CD4-positive, alpha-beta memory T cell (primary cell): ENCODE data around the gene IGSF5. TPM values are rescaled to one million over a fixed set of nuclear protein-coding genes. Genes with fewer than 3 reads are reported as not detected.

Experiments
- CTCF ChIA-PET: fragments of 350-600 bp; sonication (Branson Sonifier 250); formaldehyde crosslinking; loops from one replicate; lab custom pipeline; 2021; ENCODE audit warnings: inconsistent platforms; ENCODE audit not compliant: partially characterized antibody; lab: Charles Lee
- POLR2A ChIA-PET: fragments of 350-600 bp; sonication (Branson Sonifier 250); formaldehyde crosslinking; loops from one replicate; lab custom pipeline; 2021; ENCODE audit not compliant: partially characterized antibody; lab: Charles Lee
- DNase-seq, 5 donors: peaks; one replicate each; pipeline versions ENCODE4 v3.0.0 to v3.0.0-alpha.2; 2020 to 2022; ENCODE audit warnings: mixed read lengths in 1 of 5
- H3K27ac ChIP-seq: one replicate; pipeline ENCODE4 v1.7.0; 2013; ENCODE audit warnings: low read depth, low read length
- H3K27me3 ChIP-seq: 2 replicates; pipeline ENCODE4 v1.7.0; 2013; ENCODE audit warnings: mild to moderate bottlenecking, low read length, moderate library complexity; ENCODE audit not compliant: insufficient read depth
- H3K36me3 ChIP-seq: 2 replicates; pipeline ENCODE4 v1.7.0; 2013; ENCODE audit warnings: mild to moderate bottlenecking, low read length, moderate library complexity; ENCODE audit not compliant: insufficient read depth
- H3K4me1 ChIP-seq: 2 replicates; pipeline ENCODE4 v1.7.0; 2013; ENCODE audit warnings: mild to moderate bottlenecking, low read length, moderate library complexity; ENCODE audit not compliant: insufficient read depth
- H3K4me3 ChIP-seq, 2 donors: one replicate each; pipeline ENCODE4 v1.7.0; 2013; ENCODE audit warnings: low read length in 2 of 2, mild to moderate bottlenecking in 1 of 2
- H3K9me3 ChIP-seq, 2 donors: one replicate each; pipeline ENCODE4 v1.7.0; 2013; ENCODE audit warnings: low read length in 2 of 2, control low read depth in 1 of 2; ENCODE audit not compliant: control insufficient read depth in 1 of 2
- H3K27ac Mint-ChIP-seq, 7 donors: one replicate each; pipeline ENCODE4 v1.8.0; 2020 to 2021; ENCODE audit warnings: mixed read lengths in 7 of 7, mild to moderate bottlenecking in 6 of 7, inconsistent platforms in 3 of 7, moderate library complexity in 3 of 7
- H3K27me3 Mint-ChIP-seq, 2 donors: one replicate each; pipeline ENCODE4 v1.8.0; 2020 to 2021; ENCODE audit warnings: mixed read lengths in 2 of 2
- H3K36me3 Mint-ChIP-seq, 2 donors: one replicate each; pipeline ENCODE4 v1.8.0; 2020 to 2021; ENCODE audit warnings: mixed read lengths in 2 of 2, inconsistent platforms in 1 of 2, mild to moderate bottlenecking in 1 of 2
- H3K4me1 Mint-ChIP-seq, 4 donors: one replicate each; pipeline ENCODE4 v1.8.0; 2020 to 2021; ENCODE audit warnings: mixed read lengths in 4 of 4, mild to moderate bottlenecking in 1 of 4
- H3K4me3 Mint-ChIP-seq, 8 donors: one replicate each; pipeline ENCODE4 v1.8.0; 2020 to 2021; ENCODE audit warnings: mixed read lengths in 8 of 8, mild to moderate bottlenecking in 7 of 8, moderate library complexity in 6 of 8, inconsistent platforms in 3 of 8
- H3K9me3 Mint-ChIP-seq, 8 donors: one replicate each; pipeline ENCODE4 v1.8.0; 2020 to 2021; ENCODE audit warnings: mixed read lengths in 8 of 8, mild to moderate bottlenecking in 5 of 8, inconsistent platforms in 3 of 8, moderate library complexity in 1 of 8
- intact Hi-C: fragments of 100-400 bp; cut with micrococcal nuclease; formaldehyde crosslinking; loops from one replicate; pipeline ENCODE4 v1.15.1; 2023
- polyA plus RNA-seq, 2 donors: library from polyadenylated mRNA; unstranded; fragments of 300-500 nt; fragmentation: Illumina TruSeq; gene quantifications; one replicate each; pipeline ENCODE4 v1.2.3, GENCODE V29; 2021
- total RNA-seq, 2 experiments: library from RNA; stranded (reverse); gene quantifications; one replicate each; pipeline ENCODE4 v1.2.3, GENCODE V29; 2021

The IGSF5 gene
- total and polyA plus RNA-seq, 4 experiments from 2014 or later, result not detected

- H3K27ac ChIP-seq, result no peak overlapping the region
- no peaks in the 10 kb centered on the region for H3K9me3 ChIP-seq
- intact Hi-C loops, result no loop called here
- ChIA-PET CTCF (no interaction called here), POLR2A (no interaction called here)
- no peak overlapping the region for H3K27ac Mint-ChIP-seq
- peaks cover 0 to 3% (median under 1%) of the 10 kb centered on the region in 8 donors for H3K9me3 Mint-ChIP-seq
- no peaks in the 10 kb centered on the region for H3K36me3 ChIP-seq
- no peak overlapping the region for H3K4me3 Mint-ChIP-seq
- no peaks in the 10 kb centered on the region for H3K4me1 Mint-ChIP-seq
- no peak for DNase-seq
- H3K4me3 ChIP-seq, result no peak overlapping the region
- H3K27me3 Mint-ChIP-seq, result no peaks in the 10 kb centered on the region
- no peaks in the 10 kb centered on the region for H3K4me1 ChIP-seq
- no peaks in the 10 kb centered on the region for H3K27me3 ChIP-seq
- H3K36me3 Mint-ChIP-seq, result no peaks in the 10 kb centered on the region
Observed at GRCh38 chr21:39799178-39799577, 54.2 kb downstream of the IGSF5 start.

- no peaks in the 10 kb centered on the region for H3K27me3 Mint-ChIP-seq
- intact Hi-C loops, result no loop called here
Observed at GRCh38 chr21:39800311-39800710, 55.3 kb downstream of the IGSF5 start.

GRCh38 chr21:39802217-39802616, 57.2 kb downstream of the IGSF5 start:
- H3K4me1 Mint-ChIP-seq, result no peaks in the 10 kb centered on the region
- CTCF ChIA-PET, result no interaction called here
- H3K36me3 Mint-ChIP-seq, result no peaks in the 10 kb centered on the region
- no peak for DNase-seq
- no peaks in the 10 kb centered on the region for H3K9me3 ChIP-seq
- H3K27ac Mint-ChIP-seq, result no peak overlapping the region
- H3K9me3 Mint-ChIP-seq, result peaks cover 0 to 5% (median 2%) of the 10 kb centered on the region in 8 donors
- no peaks in the 10 kb centered on the region for H3K27me3 ChIP-seq
- H3K27ac ChIP-seq, result no peak overlapping the region
- H3K4me3 ChIP-seq, result no peak overlapping the region
- H3K36me3 ChIP-seq, result no peaks in the 10 kb centered on the region
- no peaks in the 10 kb centered on the region for H3K4me1 ChIP-seq
- H3K4me3 Mint-ChIP-seq, result no peak overlapping the region
- H3K27me3 Mint-ChIP-seq, result no peaks in the 10 kb centered on the region
- intact Hi-C loops, result no loop called here
- POLR2A ChIA-PET, result no interaction called here

More at GRCh38 chr21:39800311-39800710, 55.3 kb downstream of the IGSF5 start:
- Histone ChIP-seq H3K9me3 (no peaks in the 10 kb centered on the region), H3K27me3 (no peaks in the 10 kb centered on the region), H3K4me1 (no peaks in the 10 kb centered on the region), H3K4me3 (no peak overlapping the region), H3K27ac (no peak overlapping the region), H3K36me3 (no peaks in the 10 kb centered on the region)
- ChIA-PET POLR2A (no interaction called here), CTCF (interaction anchor here (0.5 kb wide), 1 partner anchor 13 kb away, joined by 3 read pairs; no protein-coding TSS in a partner anchor)
- Mint-ChIP-seq H3K4me3 (no peak overlapping the region), H3K9me3 (peaks cover 0 to 3% (median under 1%) of the 10 kb centered on the region in 8 donors), H3K27ac (no peak overlapping the region), H3K36me3 (no peaks in the 10 kb centered on the region), H3K4me1 (no peaks in the 10 kb centered on the region)
- no peak for DNase-seq

GRCh38 chr21:39803393-39803792, 58.4 kb downstream of the IGSF5 start:
- no peaks in the 10 kb centered on the region for H3K27me3 Mint-ChIP-seq
- Histone ChIP-seq H3K27me3 (no peaks in the 10 kb centered on the region), H3K9me3 (no peaks in the 10 kb centered on the region), H3K4me1 (no peaks in the 10 kb centered on the region), H3K36me3 (no peaks in the 10 kb centered on the region), H3K4me3 (no peak overlapping the region), H3K27ac (no peak overlapping the region)
- POLR2A ChIA-PET, result no interaction called here
- DNase-seq, result no peak
- H3K36me3 Mint-ChIP-seq, result no peaks in the 10 kb centered on the region
- CTCF ChIA-PET, result no interaction called here
- no peaks in the 10 kb centered on the region for H3K4me1 Mint-ChIP-seq
- no peak overlapping the region for H3K27ac Mint-ChIP-seq
- no peak overlapping the region for H3K4me3 Mint-ChIP-seq
- peaks cover 0 to 7% (median 1%) of the 10 kb centered on the region in 8 donors for H3K9me3 Mint-ChIP-seq
- intact Hi-C loops, result no loop called here

GRCh38 chr21:39804240-39804639, 59.3 kb downstream of the IGSF5 start:
- no peaks in the 10 kb centered on the region for H3K36me3 Mint-ChIP-seq
- intact Hi-C loops, result no loop called here
- H3K4me3 ChIP-seq, result no peak overlapping the region
- H3K4me1 ChIP-seq, result no peaks in the 10 kb centered on the region
- no peaks in the 10 kb centered on the region for H3K27me3 ChIP-seq
- peaks cover 0 to 7% (median 3%) of the 10 kb centered on the region in 8 donors for H3K9me3 Mint-ChIP-seq
- H3K27ac ChIP-seq, result no peak overlapping the region
- H3K4me1 Mint-ChIP-seq, result no peaks in the 10 kb centered on the region
- POLR2A ChIA-PET, result no interaction called here
- no peak overlapping the region for H3K27ac Mint-ChIP-seq
- no peak for DNase-seq
- H3K4me3 Mint-ChIP-seq, result no peak overlapping the region
- H3K9me3 ChIP-seq, result no peaks in the 10 kb centered on the region
- CTCF ChIA-PET, result no interaction called here
- no peaks in the 10 kb centered on the region for H3K36me3 ChIP-seq
- H3K27me3 Mint-ChIP-seq, result no peaks in the 10 kb centered on the region

- ChIA-PET CTCF (no interaction called here), POLR2A (no interaction called here)
- Mint-ChIP-seq H3K27me3 (no peaks in the 10 kb centered on the region), H3K4me1 (no peaks in the 10 kb centered on the region), H3K4me3 (no peak overlapping the region), H3K36me3 (no peaks in the 10 kb centered on the region), H3K27ac (no peak overlapping the region), H3K9me3 (peaks cover 0 to 7% (median 3%) of the 10 kb centered on the region in 8 donors)
- Histone ChIP-seq H3K4me1 (no peaks in the 10 kb centered on the region), H3K36me3 (no peaks in the 10 kb centered on the region), H3K9me3 (no peaks in the 10 kb centered on the region), H3K27ac (no peak overlapping the region), H3K4me3 (no peak overlapping the region), H3K27me3 (no peaks in the 10 kb centered on the region)
- intact Hi-C loops, result no loop called here
- no peak for DNase-seq
Observed at GRCh38 chr21:39805983-39806382, 61.0 kb downstream of the IGSF5 start.

GRCh38 chr21:39807738-39808137, 62.8 kb downstream of the IGSF5 start:
- intact Hi-C loops, result no loop called here
- H3K27me3 Mint-ChIP-seq, result no peaks in the 10 kb centered on the region
- ChIA-PET CTCF (no interaction called here), POLR2A (no interaction called here)
- H3K36me3 Mint-ChIP-seq, result no peaks in the 10 kb centered on the region
- no peak for DNase-seq
- H3K4me3 ChIP-seq, result no peak overlapping the region
- no peak overlapping the region for H3K27ac Mint-ChIP-seq
- H3K27ac ChIP-seq, result no peak overlapping the region
- H3K4me1 Mint-ChIP-seq, result no peaks in the 10 kb centered on the region
- H3K9me3 Mint-ChIP-seq, result peaks cover 0 to 10% (median 3%) of the 10 kb centered on the region in 8 donors
- H3K27me3 ChIP-seq, result no peaks in the 10 kb centered on the region
- no peaks in the 10 kb centered on the region for H3K4me1 ChIP-seq
- no peaks in the 10 kb centered on the region for H3K36me3 ChIP-seq
- no peaks in the 10 kb centered on the region for H3K9me3 ChIP-seq
- H3K4me3 Mint-ChIP-seq, result no peak overlapping the region

GRCh38 chr21:39809936-39810335, 65.0 kb downstream of the IGSF5 start:
- Histone ChIP-seq H3K4me1 (no peaks in the 10 kb centered on the region), H3K4me3 (no peak overlapping the region), H3K27me3 (no peaks in the 10 kb centered on the region), H3K36me3 (no peaks in the 10 kb centered on the region), H3K9me3 (no peaks in the 10 kb centered on the region), H3K27ac (no peak overlapping the region)
- CTCF ChIA-PET, result no interaction called here
- DNase-seq, result no peak
- no peaks in the 10 kb centered on the region for H3K36me3 Mint-ChIP-seq
- POLR2A ChIA-PET, result no interaction called here
- intact Hi-C loops, result no loop called here
- no peaks in the 10 kb centered on the region for H3K4me1 Mint-ChIP-seq
- H3K9me3 Mint-ChIP-seq, result peaks cover 0 to 10% (median 3%) of the 10 kb centered on the region in 8 donors
- no peaks in the 10 kb centered on the region for H3K27me3 Mint-ChIP-seq
- no peak overlapping the region for H3K27ac Mint-ChIP-seq
- H3K4me3 Mint-ChIP-seq, result no peak overlapping the region
